ENCODE measurements around the gene UPK1A.

DNA sequence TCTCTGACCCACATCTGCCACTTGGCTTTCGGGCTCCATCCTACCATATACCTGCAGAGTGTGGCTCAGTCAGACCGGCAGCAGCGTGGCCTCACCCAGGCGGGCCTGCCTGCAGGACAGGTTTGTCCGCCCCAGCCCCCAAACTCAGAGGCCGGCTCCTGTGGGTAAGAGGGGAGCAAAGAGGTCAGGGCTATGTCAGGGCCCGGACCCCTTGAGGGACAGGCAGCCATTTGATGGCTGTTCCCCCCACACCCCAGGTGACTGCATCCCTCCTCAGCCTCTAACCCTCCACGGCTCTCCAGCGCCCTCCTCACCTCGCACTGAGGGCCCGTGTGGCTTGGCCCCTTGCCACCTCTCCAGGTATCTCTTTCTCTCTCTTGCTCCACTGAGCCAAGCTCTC lies 25.7 kb downstream of the UPK1A start:
- TF ChIP-seq, protein P1, sequence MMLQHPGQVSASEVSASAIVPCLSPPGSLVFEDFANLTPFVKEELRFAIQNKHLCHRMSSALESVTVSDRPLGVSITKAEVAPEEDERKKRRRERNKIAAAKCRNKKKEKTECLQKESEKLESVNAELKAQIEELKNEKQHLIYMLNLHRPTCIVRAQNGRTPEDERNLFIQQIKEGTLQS (IDR thresholded peaks at IDR 0.05) = no peak
- TF ChIP-seq CTCF (IDR thresholded peaks at IDR 0.05 in 2 of 3, conservative IDR thresholded peaks at IDR 0.05 in 1 of 3; ENCODE audit: borderline replicate concordance in 1 of 3, insufficient read depth in 1 of 3, low read depth in 2 of 3, low read length in 2 of 3) (no peak), POLR2AphosphoS5 (IDR thresholded peaks at IDR 0.05; ENCODE audit: low read depth, low read length) (no peak), TCF7L2 (IDR thresholded peaks at IDR 0.05; ENCODE audit: borderline replicate concordance, extremely low read depth, insufficient read depth, insufficient read length) (no peak), SIN3A (IDR thresholded peaks at IDR 0.05; ENCODE audit: low read depth) (no peak)

Measured in HCT116 (cell line).